ENCODE data around the gene ADAP1.

ADAP1 gene

DNA sequence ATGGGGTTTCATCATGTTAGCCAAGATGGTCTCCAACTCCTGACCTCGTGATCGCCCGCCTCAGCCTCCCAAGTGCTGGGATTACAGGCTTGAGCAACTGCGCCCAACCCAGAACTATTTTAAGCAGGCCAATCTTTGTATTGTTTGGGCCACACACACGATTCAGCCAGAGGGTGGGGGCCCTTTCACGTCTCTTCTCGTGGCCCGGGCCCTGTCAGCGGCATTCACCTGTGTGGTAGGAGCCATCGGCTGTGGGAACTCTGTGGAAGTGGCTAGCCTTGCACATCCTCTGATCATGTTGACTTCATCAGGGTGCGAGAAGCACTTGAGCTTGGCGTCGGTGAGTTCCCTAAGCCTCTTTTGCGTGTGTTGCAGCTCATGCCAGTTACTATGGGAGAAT is 105.3 kb downstream of the ADAP1 start:
- H3K23ac ChIP-seq (ENCODE audit: low read length) = no peak overlapping the region
- H4K12ac ChIP-seq (ENCODE audit: low read depth, low read length) = no peak overlapping the region
- no peak overlapping the region for H3K27ac ChIP-seq (ENCODE audit: low read depth, low read length)
- no peak overlapping the region for H2BK5ac ChIP-seq (ENCODE audit: low read depth, low read length, poor library complexity)
- H2AK5ac ChIP-seq (ENCODE audit: low read length) = no peak overlapping the region
- no peaks in the 10 kb centered on the region for H3K27me3 ChIP-seq (ENCODE audit: insufficient read depth, low read length)
- no peaks in the 10 kb centered on the region for H3K79me2 ChIP-seq (ENCODE audit: control insufficient read depth, insufficient read depth, low read length, poor library complexity)
- H2AFZ ChIP-seq (ENCODE audit: insufficient read depth, low read length, poor library complexity) = no peak overlapping the region
- no peak overlapping the region for H3K4me2 ChIP-seq (ENCODE audit: low read length)
- H3K4ac ChIP-seq (ENCODE audit: low read depth, low read length) = no peak overlapping the region
- H3K4me1 ChIP-seq (ENCODE audit: control insufficient read depth in 1 of 2, insufficient read depth in 2 of 2, low read length in 2 of 2) = no peaks in the 10 kb centered on the region
- peaks cover 48 to 49% of the 10 kb centered on the region in 2 experiments for H3K36me3 ChIP-seq (ENCODE audit: control insufficient read depth in 1 of 2, insufficient read depth in 2 of 2, low read length in 2 of 2)
- H3K9me3 ChIP-seq (ENCODE audit: insufficient read depth, low read depth, low read length) = peaks cover 5% of the 10 kb centered on the region
- no peak overlapping the region for H3K14ac ChIP-seq (ENCODE audit: low read length)
- H2BK120ac ChIP-seq (ENCODE audit: insufficient read depth, low read length, poor library complexity) = no peak overlapping the region
- no peak overlapping the region for H2BK12ac ChIP-seq (ENCODE audit: low read length)
- no peaks in the 10 kb centered on the region for H3K79me1 ChIP-seq (ENCODE audit: low read length)
- DNase-seq = peak in 1 of 2 donors; percentile 7
- H4K91ac ChIP-seq (ENCODE audit: low read depth, low read length) = no peak overlapping the region
- no peak overlapping the region for H3K18ac ChIP-seq (ENCODE audit: low read length)
- WGBS (ENCODE audit: extremely low coverage, insufficient coverage, insufficient read length) = no CpG with 5 or more reads among the region's 14 CpGs
- no peak overlapping the region for H4K8ac ChIP-seq (ENCODE audit: low read depth, low read length)
- no peak overlapping the region for H3K9ac ChIP-seq (ENCODE audit: low read length)
- H3K4me3 ChIP-seq (ENCODE audit: low read depth, low read length) = no peak overlapping the region
